HG02970 (cell line): Measurements from ENCODE around the gene OR52N1.

ENCODE experiments used
- ATAC-seq: cut with Tn5 transposase; IDR thresholded peaks from one replicate; pipeline ENCODE4 v1.9.1; 2021; ENCODE audit warnings: mild to moderate bottlenecking, moderate library complexity, moderate number of reproducible peaks; ENCODE audit not compliant: unreplicated experiment, low FRiP score

Gene OR52N1

DNA sequence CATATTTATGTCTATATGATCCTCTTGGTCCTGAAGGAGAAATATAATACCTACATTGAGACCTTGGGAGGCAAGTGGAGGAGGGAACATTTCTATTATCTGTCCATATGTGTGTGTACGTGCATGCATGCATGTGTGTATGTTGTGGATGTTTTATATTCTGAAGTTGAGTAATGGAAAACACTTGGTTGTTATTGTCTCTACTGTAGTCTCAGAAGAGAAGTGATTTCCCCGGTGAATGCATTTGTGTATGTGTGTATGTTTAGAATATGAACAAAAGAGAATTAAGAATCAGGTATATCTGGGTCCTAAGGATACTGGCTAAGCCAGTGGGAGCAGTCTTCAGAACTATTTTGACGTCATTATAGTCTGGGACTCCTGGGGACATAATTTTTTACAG, at the start of gene OR52N1:
TSS of gene OR52N1 (minus strand) at position 101 of the 400 bp plus-strand sequence. CDS start 2,449 bp downstream, outside the sequence.
- ATAC-seq: no peak

GRCh38 chr11:5837695-5838094, 46.6 kb upstream of the OR52N1 start:
- no peak for ATAC-seq

DNA sequence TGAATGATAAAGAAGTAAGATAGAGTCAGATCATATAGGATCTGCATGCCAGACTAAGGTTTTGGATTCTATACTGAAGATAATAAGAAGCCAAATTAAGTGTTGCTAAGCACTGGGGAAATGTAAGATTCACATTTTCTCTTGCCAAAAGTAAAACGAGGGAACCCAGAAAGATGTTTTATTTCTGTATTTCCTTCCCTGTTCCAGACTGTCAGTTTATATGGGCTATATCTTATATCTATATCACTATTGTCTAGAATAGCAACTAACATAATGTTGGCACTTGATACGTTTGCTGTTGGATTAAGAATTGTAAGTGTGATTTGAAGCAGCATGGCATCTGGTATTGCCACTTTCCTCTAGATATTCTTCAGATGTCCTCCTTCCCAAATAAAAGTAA, 42.4 kb upstream of the OR52N1 start:
- ATAC-seq: no peak

- ATAC-seq: no peak
These were observed 40.2 kb upstream of the OR52N1 start for GRCh38 chr11:5831196-5831829.

- no peak for ATAC-seq
These were observed 27.3 kb upstream of the OR52N1 start for GRCh38 chr11:5818245-5818886.

DNA sequence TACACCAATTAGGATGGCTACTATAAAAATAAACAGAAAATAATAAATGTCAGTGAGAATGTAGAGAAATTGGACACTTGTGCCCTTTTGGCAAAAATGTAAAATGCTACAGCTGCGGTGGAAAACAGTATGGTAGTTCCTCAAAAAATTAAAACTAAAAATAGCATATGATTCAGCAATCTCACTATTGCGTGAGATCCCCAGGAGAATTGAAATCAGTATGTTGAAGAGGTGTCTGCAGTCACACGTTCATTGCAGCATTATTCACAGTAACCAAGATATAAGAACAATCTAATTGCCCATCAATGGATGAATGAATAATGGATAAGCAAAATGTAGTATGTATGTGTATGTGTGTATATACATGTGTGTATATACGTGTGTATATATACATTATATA, 24.5 kb upstream of the OR52N1 start:
- no peak for ATAC-seq

GRCh38 chr11:5809905-5810795, 19.1 kb upstream of the OR52N1 start:
- no peak for ATAC-seq

DNA sequence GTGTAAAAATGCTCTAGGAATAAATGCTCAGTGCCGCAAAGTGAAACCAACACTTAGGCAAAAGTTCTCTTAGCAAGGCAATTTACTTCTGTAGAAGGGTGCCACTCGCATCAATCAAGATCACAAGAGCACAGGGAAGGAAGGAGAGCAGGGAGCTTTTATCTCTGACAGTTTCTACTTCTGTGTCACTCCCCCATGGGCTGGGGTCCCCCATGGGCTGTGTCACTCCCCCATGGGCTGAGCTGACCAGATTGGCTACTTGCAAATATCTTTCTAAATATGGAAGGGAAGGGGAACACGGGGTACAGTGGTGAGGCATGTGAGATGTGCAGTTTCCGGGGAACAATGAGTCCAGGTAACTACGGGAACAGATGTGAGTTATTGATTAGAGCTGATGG, 18.1 kb upstream of the OR52N1 start:
- ATAC-seq: peak; percentile 18

DNA sequence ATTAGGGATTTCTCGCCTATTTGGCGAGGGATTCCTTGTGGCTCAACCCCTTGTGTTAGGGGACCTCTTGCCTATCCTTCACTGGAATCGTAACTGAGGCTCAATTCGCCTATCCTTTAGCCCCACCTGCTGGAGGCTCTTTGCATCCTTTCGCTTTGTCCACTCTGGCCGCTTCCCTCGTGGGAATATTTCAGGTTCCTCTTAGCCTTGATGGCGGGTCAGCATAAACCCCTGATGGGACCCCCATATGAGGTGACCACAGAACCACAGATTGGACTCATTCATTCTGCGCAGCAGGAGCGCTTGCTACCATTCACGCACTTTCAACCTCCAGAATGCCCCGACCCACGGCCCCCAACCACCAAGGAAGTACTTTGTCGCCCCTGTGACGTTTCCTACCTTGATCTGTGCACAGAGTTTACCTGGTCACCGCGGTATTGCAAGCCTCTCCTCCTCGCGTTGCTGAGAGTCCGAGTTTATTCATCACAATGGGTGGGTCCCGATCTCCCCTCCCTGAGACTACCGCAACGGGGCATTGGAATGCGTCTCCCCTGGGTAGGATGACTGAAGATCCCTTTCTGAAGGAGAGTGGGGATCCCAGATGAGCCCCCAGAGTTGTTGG, 17.5 kb upstream of the OR52N1 start, which contains the start of gene OR52N2:
TSS of gene OR52N2 (plus strand) at position 425 of the 622 bp plus-strand sequence. CDS start 11,412 bp downstream, outside the sequence.
- ATAC-seq: peak; percentile 80

DNA sequence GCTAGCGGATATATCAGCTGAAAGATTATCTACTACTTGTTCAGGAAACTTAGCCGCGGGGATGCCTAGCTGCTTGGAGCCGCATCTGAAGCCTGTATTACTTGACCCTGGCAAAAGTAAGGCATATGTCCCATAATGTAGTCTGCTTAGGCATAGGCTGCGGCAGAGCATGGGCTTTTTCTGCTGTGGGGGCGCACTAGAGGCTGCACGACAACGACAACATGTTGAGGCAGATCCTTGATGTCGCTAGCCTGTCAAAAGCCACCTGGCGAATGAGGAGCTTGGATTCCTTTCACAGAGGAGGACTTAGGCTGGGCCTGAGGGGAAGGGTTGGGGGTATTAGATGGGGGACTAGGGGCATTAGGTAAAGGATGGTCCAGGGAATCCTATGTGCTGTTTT, 16.5 kb upstream of the OR52N1 start:
- ATAC-seq: no peak

GRCh38 chr11:5803982-5804381, 12.9 kb upstream of the OR52N1 start:
- ATAC-seq: no peak

DNA sequence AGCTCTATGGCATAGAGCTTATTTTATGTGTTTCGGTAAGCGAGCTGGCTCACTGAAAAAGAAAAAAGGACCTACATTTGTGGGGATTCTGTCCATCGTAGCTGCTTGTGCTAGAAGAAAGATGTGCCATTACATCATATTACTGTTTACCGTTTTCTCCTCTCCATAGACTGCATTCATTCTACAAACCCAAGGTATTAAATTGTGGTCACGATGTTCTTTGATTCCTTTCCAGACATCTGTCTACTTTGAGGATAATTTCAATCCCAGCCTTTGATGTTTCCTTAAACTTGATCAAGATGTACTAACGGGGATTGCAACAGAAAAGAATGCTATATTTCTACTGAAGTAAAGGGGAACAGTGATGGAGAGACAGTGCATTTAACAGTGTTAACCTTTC, 5.5 kb upstream of the OR52N1 start:
- no peak for ATAC-seq

DNA sequence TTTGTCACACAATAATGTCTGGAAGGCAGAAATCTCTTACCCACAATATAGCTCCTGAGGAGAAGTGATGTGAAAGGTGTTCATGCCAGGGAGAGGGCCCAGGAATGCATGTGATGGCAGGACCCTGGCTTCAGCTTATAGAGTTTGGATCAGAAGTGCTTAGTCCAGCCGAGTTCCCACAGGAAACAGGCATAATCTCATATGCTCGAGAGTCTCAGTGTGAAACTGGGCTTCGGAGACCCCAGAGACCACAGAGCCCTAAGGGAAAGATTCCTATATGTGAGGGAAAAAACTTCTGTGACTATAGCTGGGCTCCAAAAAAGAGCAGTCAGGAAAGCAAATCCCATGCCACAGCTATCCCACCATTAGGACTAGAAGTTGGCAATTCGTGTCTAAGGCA, 7.8 kb downstream of the OR52N1 start, which contains the start of gene OR52N5:
TSS of gene OR52N5 (minus strand) at position 101 of the 400 bp plus-strand sequence. CDS start 4,721 bp downstream, outside the sequence.
- ATAC-seq: no peak

GRCh38 chr11:5767056-5767455, 24.0 kb downstream of the OR52N1 start:
- no peak for ATAC-seq

GRCh38 chr11:5753943-5754342, 37.1 kb downstream of the OR52N1 start, which contains the start of gene OR52N4:
TSS of gene OR52N4 (plus strand) at chr11:5754243. CDS start at chr11:5754741, 498 bp downstream.
- no peak for ATAC-seq

DNA sequence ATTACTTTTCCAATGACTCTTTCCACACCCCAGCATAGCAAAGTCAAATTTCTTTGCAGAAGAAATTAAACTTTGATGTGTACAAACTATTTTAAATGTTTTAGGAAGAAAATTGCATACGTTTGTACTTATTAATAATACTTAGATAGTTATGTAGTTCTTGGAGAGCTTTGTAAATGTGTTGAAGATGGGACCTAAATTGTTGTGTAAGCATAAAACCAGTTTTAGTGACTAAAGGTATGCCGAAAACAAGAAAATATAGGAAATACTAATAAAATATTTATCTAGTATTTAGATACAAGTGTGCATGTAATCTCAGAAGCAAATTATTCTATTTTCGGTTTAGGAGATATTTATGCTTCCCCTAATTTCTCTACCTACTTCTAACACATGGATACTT, 41.2 kb downstream of the OR52N1 start:
- no peak for ATAC-seq

- ATAC-seq: no peak
These were observed 44.5 kb downstream of the OR52N1 start for GRCh38 chr11:5746614-5747013.

DNA sequence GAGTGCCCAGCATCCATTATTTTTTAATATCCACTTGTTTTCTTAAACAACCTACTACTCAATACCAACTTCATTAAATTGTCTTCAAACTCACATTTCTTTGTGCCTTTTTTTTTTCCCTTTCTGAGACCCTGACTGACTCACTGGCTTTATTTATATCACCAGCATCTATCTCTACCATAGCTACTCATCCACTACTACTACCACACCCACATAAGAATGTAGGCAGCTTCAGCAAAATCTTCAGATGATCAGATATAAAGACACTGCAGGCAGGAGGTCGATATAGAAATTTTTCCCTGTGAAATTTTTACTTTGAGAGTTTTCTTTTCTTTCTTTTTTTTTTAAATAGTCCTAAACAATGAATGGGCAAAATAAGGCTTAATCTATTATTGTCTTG, 52.6 kb downstream of the OR52N1 start:
- ATAC-seq: no peak

GRCh38 chr11:5737670-5738392, 53.2 kb downstream of the OR52N1 start:
- ATAC-seq: no peak

DNA sequence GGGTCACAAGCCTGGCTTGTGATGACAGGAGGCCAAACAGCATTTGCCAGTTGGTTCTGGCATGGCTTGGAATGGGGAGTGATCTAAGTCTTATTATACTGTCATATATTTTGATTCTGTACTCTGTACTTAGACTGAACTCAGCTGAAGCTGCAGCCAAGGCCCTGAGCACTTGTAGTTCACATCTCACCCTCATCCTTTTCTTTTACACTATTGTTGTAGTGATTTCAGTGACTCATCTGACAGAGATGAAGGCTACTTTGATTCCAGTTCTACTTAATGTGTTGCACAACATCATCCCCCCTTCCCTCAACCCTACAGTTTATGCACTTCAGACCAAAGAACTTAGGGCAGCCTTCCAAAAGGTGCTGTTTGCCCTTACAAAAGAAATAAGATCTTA, 54.0 kb downstream of the OR52N1 start:
- ATAC-seq: no peak
